Measurements from ENCODE around the gene DMRT2. TPM values are rescaled to one million over a fixed set of nuclear protein-coding genes. Genes with fewer than 3 reads are reported as not detected.

DMRT2 gene
- total RNA-seq, 1 donor from 2014 or later = 11.4 TPM

DNA sequence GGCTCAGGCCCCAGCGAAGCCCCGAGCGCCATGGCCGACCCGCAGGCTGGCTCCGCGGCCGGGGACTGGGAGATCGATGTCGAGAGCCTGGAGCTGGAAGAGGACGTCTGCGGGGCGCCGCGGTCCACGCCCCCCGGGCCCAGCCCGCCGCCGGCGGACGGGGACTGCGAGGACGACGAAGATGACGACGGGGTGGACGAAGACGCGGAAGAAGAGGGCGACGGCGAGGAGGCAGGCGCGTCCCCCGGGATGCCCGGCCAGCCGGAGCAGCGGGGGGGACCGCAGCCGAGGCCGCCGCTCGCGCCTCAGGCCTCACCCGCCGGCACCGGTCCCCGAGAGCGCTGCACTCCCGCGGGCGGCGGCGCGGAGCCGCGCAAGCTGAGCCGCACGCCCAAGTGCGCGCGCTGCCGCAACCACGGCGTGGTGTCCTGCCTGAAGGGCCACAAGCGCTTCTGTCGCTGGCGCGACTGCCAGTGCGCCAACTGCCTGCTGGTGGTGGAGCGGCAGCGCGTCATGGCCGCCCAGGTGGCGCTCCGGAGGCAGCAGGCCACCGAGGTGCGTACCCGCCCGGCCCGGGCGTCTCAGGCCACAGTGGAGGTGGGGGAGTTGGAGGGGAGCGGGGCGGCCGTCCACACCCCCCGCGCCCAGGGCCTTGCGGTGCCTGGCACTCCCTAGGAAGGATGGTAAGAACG is 1.6 kb downstream of the DMRT2 start:
- Mint-ChIP-seq H3K27ac (peak overlapping the region; percentile 83), H3K36me3 (peaks cover 15% of the 10 kb centered on the region), H3K9me3 (peaks cover 2% of the 10 kb centered on the region), H3K4me1 (ENCODE audit: unreplicated experiment) (peaks cover 36% of the 10 kb centered on the region), H3K27me3 (peaks cover 92% of the 10 kb centered on the region), H3K4me3 (peak overlapping the region; percentile 88)
- DNase-seq (ENCODE audit: extremely low spot score, unreplicated experiment) = peak; percentile 77
- TF ChIP-seq CTCF (conservative IDR thresholded peaks at IDR 0.05) = peak; percentile 48

GRCh38 chr9:1052365-1053281 is 2.5 kb downstream of the DMRT2 start:
- H3K27me3 Mint-ChIP-seq = peaks cover 87% of the 10 kb centered on the region
- DNase-seq (ENCODE audit: extremely low spot score, unreplicated experiment) = no peak
- TF ChIP-seq CTCF (conservative IDR thresholded peaks at IDR 0.05) = no peak
- H3K4me3 Mint-ChIP-seq = peak overlapping the region; percentile 88
- peak overlapping the region; percentile 83 for H3K27ac Mint-ChIP-seq
- peaks cover 31% of the 10 kb centered on the region for H3K4me1 Mint-ChIP-seq (ENCODE audit: unreplicated experiment)
- H3K36me3 Mint-ChIP-seq = peaks cover 18% of the 10 kb centered on the region
- H3K9me3 Mint-ChIP-seq = peaks cover 4% of the 10 kb centered on the region

GRCh38 chr9:1053282-1053621 is 3.1 kb downstream of the DMRT2 start:
- no peak overlapping the region for H3K27ac Mint-ChIP-seq
- peak overlapping the region; percentile 59 for H3K4me3 Mint-ChIP-seq
- peaks cover 18% of the 10 kb centered on the region for H3K36me3 Mint-ChIP-seq
- no peak for TF ChIP-seq CTCF (conservative IDR thresholded peaks at IDR 0.05)
- peaks cover 83% of the 10 kb centered on the region for H3K27me3 Mint-ChIP-seq
- H3K9me3 Mint-ChIP-seq = peaks cover 4% of the 10 kb centered on the region
- peaks cover 30% of the 10 kb centered on the region for H3K4me1 Mint-ChIP-seq (ENCODE audit: unreplicated experiment)
- DNase-seq (ENCODE audit: extremely low spot score, unreplicated experiment) = no peak

DNA sequence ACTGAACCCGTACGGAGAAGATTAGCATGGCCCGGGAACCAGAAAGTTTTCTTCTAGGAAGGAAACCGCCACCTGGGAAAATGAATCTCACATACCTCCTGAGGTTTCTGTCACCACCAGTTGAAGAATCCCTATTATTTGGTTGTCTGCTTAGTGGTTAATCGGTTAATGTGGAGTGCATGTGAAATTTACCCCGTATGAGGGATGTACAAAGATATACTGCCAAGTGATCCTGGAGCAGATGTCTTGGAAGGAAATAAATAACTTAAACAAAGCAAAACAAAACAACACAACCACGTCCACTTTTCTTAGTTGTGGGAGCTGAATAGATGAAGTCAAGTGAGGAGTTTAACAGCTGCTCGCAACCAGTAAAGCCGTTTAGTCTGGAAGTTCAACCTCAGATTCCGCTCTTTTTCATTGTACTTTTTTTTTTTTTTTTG is 3.8 kb downstream of the DMRT2 start:
- no peak for TF ChIP-seq CTCF (conservative IDR thresholded peaks at IDR 0.05)
- H3K9me3 Mint-ChIP-seq = peaks cover 4% of the 10 kb centered on the region
- H3K27ac Mint-ChIP-seq = no peak overlapping the region
- DNase-seq (ENCODE audit: extremely low spot score, unreplicated experiment) = no peak
- peak overlapping the region; percentile 59 for H3K4me3 Mint-ChIP-seq
- peaks cover 78% of the 10 kb centered on the region for H3K27me3 Mint-ChIP-seq
- peaks cover 26% of the 10 kb centered on the region for H3K4me1 Mint-ChIP-seq (ENCODE audit: unreplicated experiment)
- H3K36me3 Mint-ChIP-seq = peaks cover 18% of the 10 kb centered on the region

GRCh38 chr9:1055166-1055565 is 5.0 kb downstream of the DMRT2 start:
- DNase-seq (ENCODE audit: extremely low spot score, unreplicated experiment) = no peak
- Mint-ChIP-seq H3K9me3 (peaks cover 4% of the 10 kb centered on the region), H3K27ac (no peak overlapping the region), H3K4me3 (no peak overlapping the region), H3K36me3 (peaks cover 18% of the 10 kb centered on the region), H3K4me1 (ENCODE audit: unreplicated experiment) (peaks cover 18% of the 10 kb centered on the region), H3K27me3 (peaks cover 69% of the 10 kb centered on the region)
- no peak for TF ChIP-seq CTCF (conservative IDR thresholded peaks at IDR 0.05)
